SK-N-MC (cell line): ENCODE results near the gene RIMBP2.

Experiments used
- DNase-seq: peaks from one replicate; pipeline ENCODE4 v3.0.0-alpha.2; 2011; ENCODE audit warnings: low read depth, low spot score
- H3K27ac ChIP-seq: fragments of 200-600 bp; sonication (generic); 2 replicates; pipeline ENCODE4 v1.5.1; 2016; ENCODE audit warnings: mixed run types
- H3K36me3 ChIP-seq: fragments of 200-600 bp; sonication (generic); 2 replicates; pipeline ENCODE4 v1.6.1; 2017; ENCODE audit warnings: antibody characterized with exemption, low read length, mixed read lengths; ENCODE audit not compliant: insufficient read depth
- H3K4me3 ChIP-seq: fragments of 200-600 bp; sonication (generic); 2 replicates; pipeline ENCODE4 v1.5.1; 2016
- H3K9ac ChIP-seq: fragments of 200-600 bp; sonication (generic); 2 replicates; pipeline ENCODE4 v1.8.0; 2017; ENCODE audit warnings: mixed run types, mixed read lengths; ENCODE audit not compliant: insufficient read length
- H3K9me3 ChIP-seq: fragments of 200-600 bp; sonication (generic); 2 replicates; pipeline ENCODE4 v1.6.1; 2017; ENCODE audit warnings: low read depth, mild to moderate bottlenecking, antibody characterized with exemption, low read length, moderate library complexity, mixed read lengths
- EZH2 ChIP-seq: fragments of 200-600 bp; sonication (generic); IDR thresholded peaks from one replicate; pipeline ENCODE4 v1.6.1; 2017; ENCODE audit warnings: antibody characterized with exemption
- FOXP2 ChIP-seq: optimal IDR thresholded peaks from 2 replicates; pipeline ENCODE3; 2011; ENCODE audit warnings: mild to moderate bottlenecking, moderate library complexity; ENCODE audit not compliant: insufficient read depth; ENCODE audit errors: extremely low read length, control extremely low read depth
- POLR2AphosphoS5 ChIP-seq: IDR thresholded peaks from 2 replicates; pipeline ENCODE4 v1.6.1; 2012; ENCODE audit warnings: mild to moderate bottlenecking, low read depth, low read length, borderline replicate concordance

The RIMBP2 gene

DNA sequence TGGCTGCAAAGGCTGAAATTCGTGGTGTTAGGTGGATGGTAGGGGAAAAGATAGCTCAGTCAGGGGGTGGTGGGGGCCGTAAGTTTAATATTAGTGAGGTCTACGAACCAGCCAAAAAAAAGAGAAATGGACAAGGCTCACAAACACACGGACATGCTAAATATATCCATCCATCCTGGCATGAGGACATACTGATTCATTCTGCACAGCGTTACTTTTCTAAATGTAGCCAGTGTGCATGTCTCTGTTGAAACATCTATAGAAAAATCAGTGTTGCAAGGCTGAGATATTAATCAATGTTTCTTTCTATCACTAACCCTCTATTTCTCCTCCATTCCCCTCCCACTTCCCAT lies 227.8 kb downstream of the RIMBP2 start:
- no peak overlapping the region for H3K27ac ChIP-seq
- TF ChIP-seq POLR2AphosphoS5 (no peak), FOXP2 (no peak), EZH2 (no peak)
- no peaks in the 10 kb centered on the region for H3K9me3 ChIP-seq
- H3K4me3 ChIP-seq, result no peak overlapping the region
- H3K36me3 ChIP-seq, result no peaks in the 10 kb centered on the region
- no peak overlapping the region for H3K9ac ChIP-seq
- no peak for DNase-seq

DNA sequence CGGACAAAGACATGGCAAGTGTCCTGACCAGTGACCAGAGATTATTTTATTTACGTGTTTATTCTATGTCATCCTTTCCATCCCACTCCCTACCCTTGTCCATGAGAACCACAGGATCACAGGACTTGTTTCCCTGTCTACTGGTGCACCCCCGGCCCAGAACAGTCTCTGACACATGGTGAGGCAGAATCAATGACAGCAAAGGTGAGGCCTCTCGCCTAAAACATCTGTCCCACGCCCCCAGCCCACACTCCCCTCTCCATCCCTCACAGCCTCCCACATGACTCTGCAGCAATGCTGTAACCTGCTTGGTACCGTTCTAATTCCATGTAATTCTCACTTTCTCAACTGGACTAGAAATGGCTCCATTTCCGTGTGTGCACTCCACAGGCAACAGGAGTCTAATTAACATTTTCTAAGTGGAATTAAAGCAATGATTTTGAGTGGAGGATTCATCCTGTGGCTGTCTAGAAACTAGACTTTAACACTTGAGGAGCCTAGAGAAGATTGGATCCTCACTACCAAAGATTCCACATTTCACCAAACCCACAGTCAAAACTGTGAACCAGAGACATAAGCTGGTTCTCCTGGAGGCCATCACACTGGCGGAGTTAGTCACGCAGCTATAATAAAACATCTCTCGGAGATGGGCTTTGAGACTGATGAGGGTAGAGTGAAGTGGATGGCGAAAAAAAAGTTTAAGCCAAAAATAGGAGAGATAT lies 228.3 kb downstream of the RIMBP2 start:
- Histone ChIP-seq H3K9me3 (no peaks in the 10 kb centered on the region), H3K9ac (no peak overlapping the region), H3K4me3 (no peak overlapping the region), H3K27ac (no peak overlapping the region), H3K36me3 (no peaks in the 10 kb centered on the region)
- no peak for DNase-seq
- no peak for TF ChIP-seq POLR2AphosphoS5

DNA sequence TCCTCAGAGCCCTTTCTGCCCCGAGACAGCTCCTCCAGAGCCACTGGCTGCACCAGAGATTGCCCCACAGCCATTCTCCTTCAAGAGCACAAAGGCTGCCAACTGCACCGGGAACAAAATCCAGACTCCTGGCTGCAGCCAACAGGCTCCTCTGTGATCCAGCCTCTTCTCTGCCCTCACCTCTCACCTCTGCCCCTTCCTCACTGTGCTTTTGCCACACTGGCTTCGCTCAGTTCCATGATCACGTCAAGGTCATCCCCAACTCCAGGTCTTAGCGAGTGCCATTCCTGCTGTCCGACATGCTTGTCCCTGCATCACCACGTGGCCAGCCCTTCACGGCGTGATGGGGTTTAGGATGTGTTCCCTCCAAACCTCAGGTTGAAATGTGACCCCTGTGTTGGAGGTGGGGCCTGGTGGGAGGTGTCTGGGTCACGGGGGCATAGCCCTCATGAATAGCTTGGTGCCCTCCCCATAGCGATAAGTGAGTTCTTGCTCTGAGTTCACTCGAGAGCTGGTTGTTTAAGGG lies 229.1 kb downstream of the RIMBP2 start:
- no peaks in the 10 kb centered on the region for H3K9me3 ChIP-seq
- no peaks in the 10 kb centered on the region for H3K36me3 ChIP-seq
- no peak overlapping the region for H3K27ac ChIP-seq
- no peak overlapping the region for H3K4me3 ChIP-seq
- no peak overlapping the region for H3K9ac ChIP-seq
- no peak for DNase-seq
- TF ChIP-seq POLR2AphosphoS5 (no peak), FOXP2 (no peak), EZH2 (no peak)

GRCh38 chr12:130486146-130486435 lies 230.0 kb downstream of the RIMBP2 start:
- DNase-seq, result no peak
- Histone ChIP-seq H3K36me3 (no peaks in the 10 kb centered on the region), H3K9me3 (no peaks in the 10 kb centered on the region), H3K27ac (no peak overlapping the region), H3K4me3 (no peak overlapping the region), H3K9ac (no peak overlapping the region)
- no peak for TF ChIP-seq POLR2AphosphoS5
- no peak for TF ChIP-seq EZH2
- no peak for TF ChIP-seq FOXP2

DNA sequence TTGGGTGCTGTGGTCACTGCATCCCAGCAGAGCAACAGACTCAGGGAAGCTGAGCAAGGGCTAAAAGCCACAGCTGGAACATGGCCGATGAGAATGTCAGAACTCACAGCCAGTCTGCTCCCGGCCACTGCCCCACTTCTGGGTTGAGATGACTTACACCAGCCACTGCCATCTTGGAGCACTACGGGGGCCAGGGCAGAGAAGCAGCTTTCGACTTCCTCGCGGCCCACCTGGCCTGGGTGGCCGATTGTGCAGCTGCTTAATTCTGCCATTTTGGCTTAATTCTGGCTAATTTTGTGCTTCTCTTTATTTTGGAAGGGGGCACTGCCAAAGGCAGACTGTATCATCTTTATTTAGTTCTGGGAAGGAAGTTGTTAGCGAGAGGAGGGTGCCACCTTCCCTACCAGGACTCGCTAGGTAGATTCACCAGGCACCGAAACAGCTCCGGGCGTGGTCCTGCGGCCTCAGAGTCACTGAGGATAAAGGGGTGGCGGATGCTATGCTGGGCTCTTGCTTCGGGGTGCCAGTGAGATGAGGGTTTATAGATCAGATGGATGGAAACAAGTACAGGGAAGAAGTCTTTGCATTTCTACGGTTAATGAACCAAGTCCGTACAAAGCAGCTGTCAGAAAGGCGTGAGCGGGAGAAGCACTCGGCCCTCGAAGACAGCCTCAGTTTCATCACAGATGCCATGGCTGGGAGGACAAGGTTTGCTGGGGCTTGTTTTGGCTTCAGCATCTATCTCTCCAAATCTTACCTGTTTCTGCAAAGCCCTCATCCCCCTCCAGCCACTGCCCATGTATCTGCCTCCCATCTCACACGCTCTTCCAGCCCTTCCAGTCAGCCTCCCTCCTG lies 230.6 kb downstream of the RIMBP2 start:
- no peak overlapping the region for H3K27ac ChIP-seq
- H3K9ac ChIP-seq, result no peak overlapping the region
- TF ChIP-seq POLR2AphosphoS5 (no peak), FOXP2 (no peak), EZH2 (no peak)
- no peaks in the 10 kb centered on the region for H3K9me3 ChIP-seq
- no peak for DNase-seq
- H3K36me3 ChIP-seq, result no peaks in the 10 kb centered on the region
- no peak overlapping the region for H3K4me3 ChIP-seq

GRCh38 chr12:130484221-130484620 lies 231.9 kb downstream of the RIMBP2 start:
- Histone ChIP-seq H3K9ac (no peak overlapping the region), H3K36me3 (no peaks in the 10 kb centered on the region), H3K9me3 (no peaks in the 10 kb centered on the region), H3K4me3 (no peak overlapping the region), H3K27ac (no peak overlapping the region)
- TF ChIP-seq POLR2AphosphoS5 (no peak), FOXP2 (no peak), EZH2 (no peak)
- no peak for DNase-seq

- TF ChIP-seq FOXP2, result no peak
- no peak for TF ChIP-seq EZH2
- no peak for TF ChIP-seq POLR2AphosphoS5
- DNase-seq, result no peak
- H3K9me3 ChIP-seq, result no peaks in the 10 kb centered on the region
- no peak overlapping the region for H3K27ac ChIP-seq
- H3K4me3 ChIP-seq, result no peak overlapping the region
- no peak overlapping the region for H3K9ac ChIP-seq
- no peaks in the 10 kb centered on the region for H3K36me3 ChIP-seq
Observed at GRCh38 chr12:130483616-130484180, 232.4 kb downstream of the RIMBP2 start.

DNA sequence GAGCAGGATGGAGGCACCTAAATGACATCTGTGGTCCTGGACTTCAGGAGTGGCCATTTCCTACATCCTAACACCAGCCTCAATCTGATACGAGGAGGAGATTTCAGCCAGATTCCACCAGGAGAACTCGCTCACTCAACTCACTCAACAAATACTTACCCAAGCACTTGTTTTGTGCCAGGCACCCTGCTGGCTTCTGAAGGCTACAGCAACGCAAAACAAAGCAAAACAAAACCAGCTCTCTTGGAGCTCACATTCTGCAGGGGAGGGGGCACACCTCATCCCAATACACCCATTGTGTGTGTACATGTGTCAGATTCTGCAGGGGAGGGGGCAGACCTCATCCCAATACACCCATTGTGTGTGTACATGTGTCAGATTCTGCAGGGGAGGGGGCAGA lies 233.7 kb downstream of the RIMBP2 start:
- Histone ChIP-seq H3K4me3 (no peak overlapping the region), H3K9ac (no peak overlapping the region), H3K27ac (no peak overlapping the region), H3K9me3 (no peaks in the 10 kb centered on the region), H3K36me3 (no peaks in the 10 kb centered on the region)
- DNase-seq, result no peak
- TF ChIP-seq POLR2AphosphoS5, result no peak
- no peak for TF ChIP-seq FOXP2
- no peak for TF ChIP-seq EZH2
